ENCODE data around the gene WIPF2. TPM values are rescaled to one million over a fixed set of nuclear protein-coding genes. Genes with fewer than 3 reads are reported as not detected.
A peak's percentile ranks its signal among the peaks of the same experiment; 100 is the strongest.

WIPF2 gene
- 32.2 TPM for total RNA-seq (ENCODE audit: unreplicated experiment)
- long read RNA-seq, full-length matches to known transcripts: 3 of 5 reads
- long read RNA-seq, partial matches to known transcripts: 0 of 5 reads
- long read RNA-seq, other reads (novel, unspliced or antisense): 2 of 5 reads

- H3K9me3 Mint-ChIP-seq (ENCODE audit: unreplicated experiment): no peaks in the 10 kb centered on the region
- H3K27ac Mint-ChIP-seq (ENCODE audit: unreplicated experiment): peak within 1 kb of the TSS; percentile 100
- peaks cover 3% of the 10 kb centered on the region for H3K36me3 Mint-ChIP-seq (ENCODE audit: low read depth, unreplicated experiment)
- peak; percentile 92 for TF ChIP-seq CTCF (IDR thresholded peaks at IDR 0.05; ENCODE audit: unreplicated experiment)
- peaks cover 8% of the 10 kb centered on the region for H3K27me3 Mint-ChIP-seq (ENCODE audit: unreplicated experiment)
- H3K4me1 Mint-ChIP-seq (ENCODE audit: unreplicated experiment): peaks cover 12% of the 10 kb centered on the region
- peak; percentile 97 for DNase-seq (ENCODE audit: low spot score)
- H3K4me3 Mint-ChIP-seq (ENCODE audit: unreplicated experiment): peak within 1 kb of the TSS; percentile 97
These were observed at the start of gene WIPF2 for GRCh38 chr17:40218740-40219593. Gene WIPF2 (plus strand): TSS chr17:40219304. CDS start chr17:40256460, 37,156 bp downstream.

GRCh38 chr17:40170325-40170724, 48.8 kb upstream of the WIPF2 start:
- H3K36me3 Mint-ChIP-seq (ENCODE audit: low read depth, unreplicated experiment): peaks cover 56% of the 10 kb centered on the region
- no peak for TF ChIP-seq CTCF (IDR thresholded peaks at IDR 0.05; ENCODE audit: unreplicated experiment)
- peak overlapping the region; percentile 70 for H3K4me3 Mint-ChIP-seq (ENCODE audit: unreplicated experiment)
- no peak overlapping the region for H3K27ac Mint-ChIP-seq (ENCODE audit: unreplicated experiment)
- H3K4me1 Mint-ChIP-seq (ENCODE audit: unreplicated experiment): peaks cover 4% of the 10 kb centered on the region
- DNase-seq (ENCODE audit: low spot score): no peak
- no peaks in the 10 kb centered on the region for H3K9me3 Mint-ChIP-seq (ENCODE audit: unreplicated experiment)
- no peaks in the 10 kb centered on the region for H3K27me3 Mint-ChIP-seq (ENCODE audit: unreplicated experiment)

GRCh38 chr17:40171750-40172149, 47.4 kb upstream of the WIPF2 start:
- DNase-seq (ENCODE audit: low spot score): no peak
- Mint-ChIP-seq H3K4me3 (ENCODE audit: unreplicated experiment) (no peak overlapping the region), H3K9me3 (ENCODE audit: unreplicated experiment) (no peaks in the 10 kb centered on the region), H3K27me3 (ENCODE audit: unreplicated experiment) (no peaks in the 10 kb centered on the region), H3K27ac (ENCODE audit: unreplicated experiment) (no peak overlapping the region), H3K36me3 (ENCODE audit: low read depth, unreplicated experiment) (peaks cover 64% of the 10 kb centered on the region), H3K4me1 (ENCODE audit: unreplicated experiment) (peaks cover 4% of the 10 kb centered on the region)
- no peak for TF ChIP-seq CTCF (IDR thresholded peaks at IDR 0.05; ENCODE audit: unreplicated experiment)

GRCh38 chr17:40173091-40173777, 45.9 kb upstream of the WIPF2 start:
- DNase-seq (ENCODE audit: low spot score): no peak
- Mint-ChIP-seq H3K36me3 (ENCODE audit: low read depth, unreplicated experiment) (peaks cover 57% of the 10 kb centered on the region), H3K27ac (ENCODE audit: unreplicated experiment) (no peak overlapping the region), H3K4me3 (ENCODE audit: unreplicated experiment) (peak overlapping the region; percentile 33), H3K4me1 (ENCODE audit: unreplicated experiment) (peaks cover 4% of the 10 kb centered on the region), H3K9me3 (ENCODE audit: unreplicated experiment) (no peaks in the 10 kb centered on the region), H3K27me3 (ENCODE audit: unreplicated experiment) (no peaks in the 10 kb centered on the region)
- no peak for TF ChIP-seq CTCF (IDR thresholded peaks at IDR 0.05; ENCODE audit: unreplicated experiment)
